BJ (cell line): ENCODE results near the gene CCDC57. TPM values are rescaled to one million over a fixed set of nuclear protein-coding genes. Genes with fewer than 3 reads are reported as not detected.
A peak's percentile ranks its signal among the peaks of the same experiment; 100 is the strongest.

Experiments used
- CTCF ChIA-PET: fragments of 350-600 bp; formaldehyde crosslinking; extraction: SDS; loops from one replicate; lab custom pipeline; 2021; ENCODE audit warnings: antibody characterized with exemption, inconsistent platforms; lab: Yijun Ruan, JAX
- POLR2A ChIA-PET: fragments of 300-600 bp; sonication (Branson Sonifier 250); formaldehyde crosslinking; extraction: SDS; loops from one replicate; lab custom pipeline; 2021; ENCODE audit warnings: antibody characterized with exemption; lab: Charles Lee
- DNase-seq: peaks from one replicate; pipeline ENCODE4 v3.0.0-alpha.2; 2011; ENCODE audit warnings: low read depth
- H3K27me3 ChIP-seq: 2 replicates; pipeline ENCODE4 v1.6.0; 2011; ENCODE audit warnings: low read length; ENCODE audit not compliant: control insufficient read depth, insufficient read depth
- H3K36me3 ChIP-seq: 2 replicates; pipeline ENCODE4 v1.5.1; 2011; ENCODE audit warnings: low read length; ENCODE audit not compliant: control insufficient read depth, insufficient read depth
- H3K4me3 ChIP-seq: 2 replicates; pipeline ENCODE4 v1.5.1; 2011; ENCODE audit warnings: low read depth, mild to moderate bottlenecking, control low read depth, low read length
- polyA plus RNA-seq: library from polyadenylated mRNA; depleted of rRNA; stranded (reverse); fragments of >200 nt; gene quantifications from 2 replicates; pipeline ENCODE4 v1.2.3, GENCODE V29; 2011
- TF ChIP-seq, protein P1 (sequence below): IDR thresholded peaks from 2 replicates; pipeline ENCODE4 v1.5.1; 2011; ENCODE audit warnings: low read depth, mild to moderate bottlenecking, control low read depth, inconsistent platforms, low read length, moderate library complexity; ENCODE audit not compliant: insufficient read depth

CCDC57 gene
- polyA plus RNA-seq, 1 experiment: 15.4 TPM

DNA sequence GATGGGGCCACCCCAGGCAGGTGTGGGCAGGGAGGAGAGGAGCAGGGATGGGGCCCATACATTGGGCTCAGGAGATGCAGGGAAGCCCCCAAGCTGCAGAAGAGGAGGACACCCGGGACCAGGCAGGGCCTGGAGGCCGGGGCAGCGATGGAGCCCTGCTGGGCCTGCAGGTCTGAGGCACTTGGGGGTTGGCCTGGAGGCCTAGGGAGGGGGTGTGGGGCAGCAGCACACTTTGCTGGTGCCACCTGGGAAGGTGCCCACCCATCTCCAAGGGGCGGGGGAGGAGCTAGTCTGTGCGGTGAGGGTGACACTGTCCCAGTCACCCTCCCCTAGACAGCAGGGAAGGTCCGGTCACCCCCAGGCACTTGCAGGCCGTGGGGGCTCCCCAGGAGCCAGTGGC is 6.4 kb upstream of the CCDC57 start:
- no peak for DNase-seq
- POLR2A ChIA-PET: no interaction called here
- CTCF ChIA-PET: interaction anchor here (1.4 to 2.1 kb wide), 3 partner anchors 11 to 17 kb away, joined by 4 to 6 read pairs (median 5); no protein-coding TSS in a partner anchor
- no peaks in the 10 kb centered on the region for H3K36me3 ChIP-seq
- no peak overlapping the region for H3K4me3 ChIP-seq
- no peaks in the 10 kb centered on the region for H3K27me3 ChIP-seq
- TF ChIP-seq, protein P1, sequence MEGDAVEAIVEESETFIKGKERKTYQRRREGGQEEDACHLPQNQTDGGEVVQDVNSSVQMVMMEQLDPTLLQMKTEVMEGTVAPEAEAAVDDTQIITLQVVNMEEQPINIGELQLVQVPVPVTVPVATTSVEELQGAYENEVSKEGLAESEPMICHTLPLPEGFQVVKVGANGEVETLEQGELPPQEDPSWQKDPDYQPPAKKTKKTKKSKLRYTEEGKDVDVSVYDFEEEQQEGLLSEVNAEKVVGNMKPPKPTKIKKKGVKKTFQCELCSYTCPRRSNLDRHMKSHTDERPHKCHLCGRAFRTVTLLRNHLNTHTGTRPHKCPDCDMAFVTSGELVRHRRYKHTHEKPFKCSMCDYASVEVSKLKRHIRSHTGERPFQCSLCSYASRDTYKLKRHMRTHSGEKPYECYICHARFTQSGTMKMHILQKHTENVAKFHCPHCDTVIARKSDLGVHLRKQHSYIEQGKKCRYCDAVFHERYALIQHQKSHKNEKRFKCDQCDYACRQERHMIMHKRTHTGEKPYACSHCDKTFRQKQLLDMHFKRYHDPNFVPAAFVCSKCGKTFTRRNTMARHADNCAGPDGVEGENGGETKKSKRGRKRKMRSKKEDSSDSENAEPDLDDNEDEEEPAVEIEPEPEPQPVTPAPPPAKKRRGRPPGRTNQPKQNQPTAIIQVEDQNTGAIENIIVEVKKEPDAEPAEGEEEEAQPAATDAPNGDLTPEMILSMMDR: no peak

GRCh38 chr17:82218349-82219075 is 5.9 kb upstream of the CCDC57 start:
- POLR2A ChIA-PET: no interaction called here
- no peaks in the 10 kb centered on the region for H3K36me3 ChIP-seq
- TF ChIP-seq, protein P1: no peak
- CTCF ChIA-PET: interaction anchor here (1.4 to 1.7 kb wide), 2 partner anchors 12 to 18 kb away, joined by 4 to 5 read pairs; no protein-coding TSS in a partner anchor
- no peaks in the 10 kb centered on the region for H3K27me3 ChIP-seq
- no peak for DNase-seq
- H3K4me3 ChIP-seq: no peak overlapping the region

- ChIA-PET CTCF (interaction anchor here (1.5 to 1.7 kb wide), 2 partner anchors 12 to 19 kb away, joined by 5 to 6 read pairs; no protein-coding TSS in a partner anchor), POLR2A (no interaction called here)
- Histone ChIP-seq H3K4me3 (no peak overlapping the region), H3K36me3 (no peaks in the 10 kb centered on the region), H3K27me3 (no peaks in the 10 kb centered on the region)
- TF ChIP-seq, protein P1: no peak
- peak; percentile 46 for DNase-seq
These were observed 5.0 kb upstream of the CCDC57 start for GRCh38 chr17:82217530-82218204.

GRCh38 chr17:82217120-82217529 is 4.5 kb upstream of the CCDC57 start:
- no peaks in the 10 kb centered on the region for H3K27me3 ChIP-seq
- ChIA-PET POLR2A (no interaction called here), CTCF (interaction anchor here (1.5 to 1.7 kb wide), 2 partner anchors 11 to 19 kb away, joined by 5 to 6 read pairs; no protein-coding TSS in a partner anchor)
- no peak overlapping the region for H3K4me3 ChIP-seq
- no peaks in the 10 kb centered on the region for H3K36me3 ChIP-seq
- no peak for DNase-seq
- TF ChIP-seq, protein P1: no peak

DNA sequence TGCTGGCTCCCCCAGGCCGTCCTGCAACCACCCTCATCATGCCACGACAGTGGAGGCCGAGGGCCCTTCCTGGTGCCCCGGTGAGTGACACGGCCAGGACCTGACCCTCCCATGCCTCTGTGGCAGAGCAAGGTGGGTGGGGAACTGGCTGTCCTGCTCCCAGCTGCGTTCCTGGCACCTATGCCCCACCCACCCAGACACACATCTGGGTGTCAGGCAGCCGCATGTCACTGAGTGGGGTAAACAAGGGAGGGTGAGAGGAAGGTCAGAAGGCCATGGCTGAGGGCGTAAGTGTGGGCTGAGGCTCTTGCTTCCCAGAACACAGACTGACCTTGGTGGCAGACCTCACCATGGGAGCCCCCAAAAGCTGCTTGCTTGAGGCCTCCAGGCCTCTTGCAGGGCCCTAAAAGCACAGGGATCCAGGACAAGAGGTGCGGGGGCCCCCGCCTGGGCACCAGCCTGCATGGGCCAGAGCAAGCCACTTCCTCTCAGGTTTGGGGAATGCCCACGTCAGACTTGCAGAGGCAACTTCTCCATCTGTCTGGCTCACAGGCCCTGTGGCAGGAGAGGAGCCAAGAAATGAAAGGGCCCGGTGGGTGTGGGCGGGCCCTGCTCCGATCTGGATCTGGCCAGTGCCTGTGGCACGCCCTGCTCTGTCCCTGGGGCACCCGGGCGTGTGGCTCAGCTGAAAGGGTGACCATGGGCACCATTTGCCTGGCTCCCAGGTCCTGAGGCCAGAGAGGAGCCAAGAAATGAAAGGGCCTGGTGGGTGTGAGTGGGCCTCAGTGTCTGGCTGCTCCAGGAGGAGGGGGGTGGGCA is 3.9 kb upstream of the CCDC57 start:
- Histone ChIP-seq H3K27me3 (no peaks in the 10 kb centered on the region), H3K4me3 (no peak overlapping the region), H3K36me3 (no peaks in the 10 kb centered on the region)
- no peak for DNase-seq
- TF ChIP-seq, protein P1: no peak
- ChIA-PET CTCF (interaction anchor here (1.1 to 1.5 kb wide), 2 partner anchors 10 to 11 kb away, joined by 3 to 6 read pairs; no protein-coding TSS in a partner anchor), POLR2A (no interaction called here)
